GM13976 (cell line): ENCODE results near the gene PARL.

Source experiments
- DNase-seq: peaks from one replicate; pipeline ENCODE4 v3.0.0; 2012; ENCODE audit warnings: low spot score
- CTCF ChIP-seq: IDR thresholded peaks from 2 replicates; pipeline ENCODE4 v1.5.1; 2012; ENCODE audit warnings: borderline replicate concordance, mild to moderate bottlenecking; ENCODE audit not compliant: insufficient read depth; ENCODE audit errors: extremely low read depth, missing control alignments, control extremely low read depth
- in situ Hi-C: fragments of 300-500 bp; cut with MboI; formaldehyde crosslinking; loops from one replicate; pipeline ENCODE4 v1.12.0; 2022; ENCODE audit warnings: low sequenced_read_pairs, mixed read lengths, inconsistent platforms; ENCODE audit not compliant: unreplicated experiment

PARL gene

GRCh38 chr3:183895774-183896173 is 11.1 kb upstream of the PARL start:
- in situ Hi-C loops = loop anchor here (10.0 to 25.0 kb wide), 2 partner anchors 342 to 389 kb away; partner anchors contain the start of genes ALG3, EEF1AKMT4 and VWA5B2
- no peak for TF ChIP-seq CTCF
- no peak for DNase-seq

- TF ChIP-seq CTCF = peak; percentile 82
- DNase-seq = peak; percentile 86
- in situ Hi-C loops = loop anchor here (10.0 to 25.0 kb wide), 2 partner anchors 342 to 390 kb away; partner anchors contain the start of genes ALG3, EEF1AKMT4 and VWA5B2
Observed at GRCh38 chr3:183895296-183895695, 10.6 kb upstream of the PARL start.

- no peak for DNase-seq
- TF ChIP-seq CTCF = no peak
- in situ Hi-C loops = loop anchor here (10.0 to 25.0 kb wide), 2 partner anchors 345 to 392 kb away; partner anchors contain the start of genes ALG3, EEF1AKMT4 and VWA5B2
Observed at GRCh38 chr3:183892610-183893214, 8.0 kb upstream of the PARL start.

GRCh38 chr3:183885766-183886165 is 1.1 kb upstream of the PARL start:
- DNase-seq = no peak
- in situ Hi-C loops = loop anchor here (25.0 kb wide), 1 partner anchor 352 kb away; the partner anchor contains the start of genes ALG3, EEF1AKMT4 and VWA5B2
- TF ChIP-seq CTCF = no peak

DNA sequence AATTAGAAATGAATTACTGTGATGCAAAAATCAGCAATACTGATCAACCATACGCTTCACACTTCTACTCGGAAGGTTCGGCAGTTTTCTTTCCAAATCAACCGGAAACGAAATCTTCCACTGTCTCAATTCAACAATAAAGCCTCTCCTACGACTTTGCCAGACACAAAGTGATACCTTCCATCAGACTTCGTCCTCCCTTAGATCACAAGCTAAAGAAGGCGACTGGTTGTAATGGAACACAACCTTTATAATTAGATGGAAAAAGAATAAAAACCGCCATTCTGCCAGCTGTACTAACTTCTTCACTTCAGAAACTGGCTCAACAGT is 618 bp downstream of the PARL start:
- TF ChIP-seq CTCF = no peak
- in situ Hi-C loops = loop anchor here (25.0 kb wide), 1 partner anchor 353 kb away; the partner anchor contains the start of genes ALG3, EEF1AKMT4 and VWA5B2
- DNase-seq = no peak

DNA sequence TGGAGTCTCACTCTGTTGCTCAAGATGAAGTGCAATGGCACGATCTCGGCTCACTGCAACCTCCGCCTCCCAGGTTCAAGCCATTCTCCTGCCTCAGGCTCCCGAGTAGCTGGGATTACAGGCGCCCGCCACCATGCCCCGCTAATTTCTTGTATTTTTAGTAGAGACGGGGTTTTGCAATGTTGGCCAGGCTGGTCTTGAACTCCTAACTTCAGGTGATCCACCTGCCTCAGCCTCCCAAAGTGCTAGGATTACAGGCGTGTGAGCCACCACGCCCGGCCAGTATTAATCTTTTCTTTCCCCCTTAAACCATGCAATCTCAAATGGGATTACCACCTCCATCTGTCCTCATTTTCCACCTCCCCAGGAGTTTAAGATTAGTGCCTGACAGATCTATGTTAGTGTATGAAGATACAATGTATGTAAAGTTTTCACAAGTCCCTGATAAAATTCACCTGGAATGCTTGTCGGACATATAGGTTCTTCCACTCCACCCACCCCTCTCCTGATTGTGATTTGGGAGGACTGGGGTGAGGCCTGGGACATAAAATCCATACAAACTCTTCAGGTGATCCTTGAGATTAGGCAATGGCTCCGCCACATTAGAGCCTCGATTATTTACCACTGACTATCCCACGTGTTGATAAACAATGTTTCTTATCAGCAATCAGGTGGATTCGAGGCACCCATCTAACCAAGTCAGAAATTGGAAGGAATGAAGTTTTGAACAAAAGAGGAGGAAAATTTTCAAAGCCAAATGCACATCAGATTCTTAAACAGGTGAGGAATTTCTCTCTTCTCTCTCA is 1.2 kb downstream of the PARL start:
- in situ Hi-C loops = loop anchor here (25.0 kb wide), 1 partner anchor 354 kb away; the partner anchor contains the start of genes ALG3, EEF1AKMT4 and VWA5B2
- no peak for TF ChIP-seq CTCF

More for the DNA sequence above, 1.2 kb downstream of the PARL start:
- no peak for DNase-seq
